H1 (cell line): ENCODE results near the gene CDH6. TPM values are rescaled to one million over a fixed set of nuclear protein-coding genes. Genes with fewer than 3 reads are reported as not detected.

ENCODE experiments used
- BRCA1 ChIP-seq: IDR thresholded peaks from 2 replicates; pipeline ENCODE4 v1.6.1; 2012; ENCODE audit warnings: low read depth, low read length, improper control_type of control experiment
- CBX5 ChIP-seq: fragments of 300-800, 300-1000 bp; sonication (generic); IDR thresholded peaks from 2 replicates; pipeline ENCODE4 v1.7.1; 2016; ENCODE audit warnings: antibody characterized with exemption, low read length, low read depth
- CHD7 ChIP-seq: fragments of 300-600 bp; sonication (generic); IDR thresholded peaks from 2 replicates; pipeline ENCODE4 v1.7.1; 2012; ENCODE audit warnings: low read length, moderate library complexity, mild to moderate bottlenecking, inconsistent platforms; ENCODE audit not compliant: insufficient replicate concordance
- RAD21 ChIP-seq, 2 experiments: IDR thresholded peaks in 1 of 2; conservative IDR thresholded peaks in 1 of 2; 2 replicates each; pipeline ENCODE4 v1.6.1; 2011; ENCODE audit warnings: low read depth in 2 of 2, low read length in 2 of 2, improper control_type of control experiment in 1 of 2, inconsistent platforms in 1 of 2, mild to moderate bottlenecking in 1 of 2, moderate library complexity in 1 of 2
- RNF2 ChIP-seq: fragments of 200-900, 300-1000 bp; sonication (generic); IDR thresholded peaks from 2 replicates; pipeline ENCODE4 v1.7.1; 2016; ENCODE audit warnings: borderline replicate concordance, low read depth, mild to moderate bottlenecking, antibody characterized with exemption, low read length; ENCODE audit not compliant: poor library complexity, severe bottlenecking; ENCODE audit errors: missing control alignments
- SIN3A ChIP-seq, 2 experiments: IDR thresholded peaks in 1 of 2; conservative IDR thresholded peaks in 1 of 2; 2 replicates each; pipeline ENCODE4 v1.6.1; 2011 to 2012; ENCODE audit warnings: low read length in 2 of 2, improper control_type of control experiment in 1 of 2, low read depth in 1 of 2, mild to moderate bottlenecking in 1 of 2
- TAF7 ChIP-seq: optimal IDR thresholded peaks from 2 replicates; pipeline ENCODE3; 2011; ENCODE audit warnings: low read depth, mild to moderate bottlenecking, inconsistent platforms, low read length, moderate library complexity, borderline replicate concordance
- polyA plus RNA-seq, 7 experiments: library from polyadenylated mRNA; depleted of rRNA in 3 of 7; stranded (reverse) in 5 of 7; unstranded in 2 of 7; fragments of >200 nt in 5 of 7; fragments of 200-250 nt in 2 of 7; gene quantifications; 1 replicate in 5 of 7; 2 replicates in 1 of 7; 4 replicates in 1 of 7; pipeline versions ENCODE4 v1.2.1 to v1.2.3, GENCODE V29; 2011 to 2013; ENCODE audit warnings: missing spikeins in 2 of 7, mixed read lengths in 2 of 7
- total RNA-seq: library from RNA; stranded (reverse); fragmentation: NEBNext Ultra II Directional; extraction: Animal tissue kit (Norgen Biotek cat#: 25700); gene quantifications from 2 replicates; pipeline ENCODE4 v1.2.1, GENCODE V29; 2021
- TF ChIP-seq, protein P1 (sequence below): IDR thresholded peaks from 2 replicates; pipeline ENCODE4 v1.6.1; 2011; ENCODE audit warnings: low read length, improper control_type of control experiment

Gene CDH6
- total and polyA plus RNA-seq, 2 of the 8 experiments (the other 6 are each of a cell fraction or from before 2014, with no cell fraction given), result 1.4 to 1.9 TPM

DNA sequence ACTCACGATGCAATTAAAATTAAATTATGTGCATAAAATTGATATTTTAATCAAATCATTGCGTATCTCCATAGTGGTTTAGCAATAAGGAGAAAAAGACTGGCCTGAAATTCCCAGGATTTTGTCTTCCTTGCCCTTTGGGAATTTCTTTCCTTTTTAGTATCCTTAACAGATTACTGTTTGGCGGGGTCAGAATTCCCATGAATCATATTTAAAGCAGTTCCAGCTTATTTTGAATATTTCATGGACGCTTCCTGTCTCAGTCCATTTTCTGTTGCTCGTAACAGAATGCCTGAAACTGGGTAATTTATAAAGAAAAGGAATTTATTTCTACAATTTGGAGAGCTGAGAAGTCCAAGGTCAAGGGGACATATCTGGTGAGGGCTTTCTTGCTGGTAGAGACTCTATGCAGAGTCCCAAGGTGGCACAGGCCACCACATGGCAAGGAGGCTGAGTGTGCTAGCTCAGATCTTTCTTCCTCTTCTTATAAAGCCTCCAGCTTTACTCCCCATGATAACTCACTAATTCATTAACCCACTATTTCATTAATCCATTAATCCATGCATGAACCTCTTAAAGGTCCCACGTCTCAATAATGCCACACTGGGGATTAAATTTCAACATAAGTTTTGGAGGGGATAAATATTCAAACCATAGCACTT is 37.8 kb downstream of the CDH6 start (continued):
- TF ChIP-seq RNF2 (no peak), CHD7 (no peak), SIN3A (conservative IDR thresholded peaks at IDR 0.05 in 1 of 2, IDR thresholded peaks at IDR 0.05 in 1 of 2; ENCODE audit: low read depth in 1 of 2, low read length in 2 of 2) (no peak), BRCA1 (no peak), CBX5 (no peak), RAD21 (IDR thresholded peaks at IDR 0.05 in 1 of 2, conservative IDR thresholded peaks at IDR 0.05 in 1 of 2; ENCODE audit: low read depth in 2 of 2, low read length in 2 of 2) (no peak), TAF7 (no peak)
- TF ChIP-seq, protein P1, sequence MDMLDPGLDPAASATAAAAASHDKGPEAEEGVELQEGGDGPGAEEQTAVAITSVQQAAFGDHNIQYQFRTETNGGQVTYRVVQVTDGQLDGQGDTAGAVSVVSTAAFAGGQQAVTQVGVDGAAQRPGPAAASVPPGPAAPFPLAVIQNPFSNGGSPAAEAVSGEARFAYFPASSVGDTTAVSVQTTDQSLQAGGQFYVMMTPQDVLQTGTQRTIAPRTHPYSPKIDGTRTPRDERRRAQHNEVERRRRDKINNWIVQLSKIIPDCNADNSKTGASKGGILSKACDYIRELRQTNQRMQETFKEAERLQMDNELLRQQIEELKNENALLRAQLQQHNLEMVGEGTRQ, result no peak
